Lower leg skin (tissue), 4 donors: ENCODE results near the gene CSNK1A1L. TPM values are rescaled to one million over a fixed set of nuclear protein-coding genes. Genes with fewer than 3 reads are reported as not detected.

Experiments used
- DNase-seq, 2 donors: peaks; one replicate each; pipeline ENCODE4 v3.0.0-alpha.2; 2019; ENCODE audit warnings: low spot score in 2 of 2
- H3K4me3 ChIP-seq: fragments of 200-600 bp; sonication (generic); 2 replicates; pipeline ENCODE4 v1.5.1; 2017; ENCODE audit warnings: mild to moderate bottlenecking, low read depth; ENCODE audit not compliant: poor library complexity, severe bottlenecking
- CTCF ChIP-seq, 3 donors: fragments of 450-650 bp; IDR thresholded peaks; one replicate each; pipeline ENCODE4 v1.5.1; 2016; ENCODE audit warnings: antibody characterized with exemption in 3 of 3, mild to moderate bottlenecking in 3 of 3, moderate library complexity in 2 of 3
- POLR2A ChIP-seq, 2 donors: fragments of 450-650 bp; IDR thresholded peaks; one replicate each; pipeline ENCODE4 v1.6.1; 2016 to 2017; ENCODE audit warnings: antibody characterized with exemption in 2 of 2, mild to moderate bottlenecking in 1 of 2, moderate library complexity in 1 of 2
- WGBS, 2 donors: methylation state at CpG; one replicate each; pipeline ENCODE4 v1.1.5; 2018; 5-methylcytosine and 5-hydroxymethylcytosine counted together
- intact Hi-C: fragments of 100-400 bp; cut with DNase I; formaldehyde crosslinking; loops from one replicate; pipeline ENCODE4 v1.15.0; 2023; ENCODE audit warnings: low total_unique reads
- total RNA-seq, 4 donors: library from RNA; depleted of rRNA; stranded (reverse); fragments of >200 nt; gene quantifications; one replicate each; pipeline ENCODE4 v1.1.0, GENCODE V29; 2016

The CSNK1A1L gene
- total RNA-seq, 4 donors from 2014 or later = not detected

- intact Hi-C loops = no loop called here
- WGBS, 2 donors = 91 to 100% methylated on average over 1 of the region's 1 CpG
- DNase-seq = no peak
- no peak overlapping the region for H3K4me3 ChIP-seq
- TF ChIP-seq POLR2A (IDR thresholded peaks at IDR 0.05) = no peak
- no peak for TF ChIP-seq CTCF (IDR thresholded peaks at IDR 0.05)
Measured at GRCh38 chr13:37142877-37143276, 37.4 kb upstream of the CSNK1A1L start.

- intact Hi-C loops = no loop called here
- DNase-seq = no peak
- no peak overlapping the region for H3K4me3 ChIP-seq
- no peak for TF ChIP-seq CTCF (IDR thresholded peaks at IDR 0.05)
- TF ChIP-seq POLR2A (IDR thresholded peaks at IDR 0.05) = no peak
- WGBS, 2 donors = 47 to 55% methylated on average over 1 of the region's 1 CpG
Measured at GRCh38 chr13:37141011-37141410, 35.5 kb upstream of the CSNK1A1L start.

GRCh38 chr13:37139356-37139755, 33.9 kb upstream of the CSNK1A1L start:
- 61% methylated on average over 1 of the region's 1 CpG for WGBS, 2 donors
- TF ChIP-seq CTCF (IDR thresholded peaks at IDR 0.05) (no peak), POLR2A (IDR thresholded peaks at IDR 0.05) (no peak)
- no peak for DNase-seq
- intact Hi-C loops = no loop called here
- no peak overlapping the region for H3K4me3 ChIP-seq

- H3K4me3 ChIP-seq = no peak overlapping the region
- intact Hi-C loops = no loop called here
- no peak for DNase-seq
- TF ChIP-seq POLR2A (IDR thresholded peaks at IDR 0.05) = no peak
- no peak for TF ChIP-seq CTCF (IDR thresholded peaks at IDR 0.05)
- 75 to 76% methylated on average over 3 of the region's 3 CpGs for WGBS, 2 donors
Measured at GRCh38 chr13:37138926-37139325, 33.5 kb upstream of the CSNK1A1L start.

- no peak for TF ChIP-seq POLR2A (IDR thresholded peaks at IDR 0.05)
- TF ChIP-seq CTCF (IDR thresholded peaks at IDR 0.05) = no peak
- intact Hi-C loops = no loop called here
- H3K4me3 ChIP-seq = no peak overlapping the region
- DNase-seq = no peak
- 36 to 95% methylated on average over 1 of the region's 1 CpG for WGBS, 2 donors
Measured at GRCh38 chr13:37138169-37138568, 32.7 kb upstream of the CSNK1A1L start.

GRCh38 chr13:37136633-37137032, 31.2 kb upstream of the CSNK1A1L start:
- TF ChIP-seq POLR2A (IDR thresholded peaks at IDR 0.05) (no peak), CTCF (IDR thresholded peaks at IDR 0.05) (no peak)
- no peak for DNase-seq
- intact Hi-C loops = no loop called here
- no peak overlapping the region for H3K4me3 ChIP-seq
- 59 to 76% methylated on average over 2 of the region's 2 CpGs for WGBS, 2 donors
